ENCODE data around the gene BCKDK. TPM values are rescaled to one million over a fixed set of nuclear protein-coding genes. Genes with fewer than 3 reads are reported as not detected.
A peak's percentile ranks its signal among the peaks of the same experiment; 100 is the strongest.

Gene BCKDK
- total and polyA plus RNA-seq, 2 of the 13 experiments (the other 11 are each of a cell fraction or from before 2014, with no cell fraction given) = 24.9 to 42.6 TPM

DNA sequence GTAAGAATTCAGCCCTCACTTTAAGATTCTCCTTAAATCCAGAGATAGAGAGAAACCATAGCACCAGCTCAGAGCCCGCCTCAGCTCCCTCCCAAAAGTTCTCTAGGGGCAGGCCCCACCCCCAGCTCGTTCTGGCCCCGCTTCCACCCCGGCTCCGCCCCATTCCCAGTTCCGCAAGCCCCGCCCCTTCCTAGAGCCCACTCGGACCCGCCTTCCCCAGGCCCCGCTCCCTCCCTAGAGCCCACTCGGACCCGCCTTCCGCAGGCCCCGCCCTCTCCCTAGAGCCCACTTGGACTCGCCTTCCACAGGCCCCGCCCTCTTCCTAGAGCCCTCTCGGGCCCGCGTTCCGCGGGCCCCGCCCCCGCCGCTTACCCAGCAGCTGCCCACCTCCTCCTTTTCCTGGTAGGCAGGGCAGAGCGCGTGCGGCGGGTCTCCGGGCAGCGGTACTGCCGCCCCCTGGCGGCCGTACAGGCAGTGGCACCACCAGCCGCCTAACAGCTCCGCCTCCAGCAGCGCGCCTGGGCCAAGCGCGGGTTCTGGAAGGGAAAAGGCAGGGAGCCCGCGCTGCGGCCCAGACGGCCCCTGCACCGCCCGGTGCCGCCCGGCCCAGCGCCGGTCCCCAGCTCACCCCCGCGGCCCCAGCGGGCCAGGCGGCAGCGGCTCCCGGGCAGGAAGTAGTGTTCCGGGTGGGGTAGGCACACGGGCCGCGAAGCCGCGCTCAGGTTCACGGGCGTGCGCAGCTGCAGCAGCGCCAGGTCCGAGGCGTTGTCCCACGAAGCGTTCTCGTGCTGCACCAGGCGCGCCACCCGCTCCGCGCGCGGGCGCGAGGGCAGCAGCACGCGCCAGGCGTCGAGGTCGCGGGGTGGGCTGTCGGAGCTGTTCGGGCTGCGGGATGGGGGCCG lies 34.2 kb downstream of the BCKDK start (continued):
- TF ChIP-seq ZNF136 (CRISPR knock-in tag; IDR thresholded peaks at IDR 0.05; ENCODE audit: low read depth) (peak; percentile 90; the same call in 1 of the 2 replicates), PITX1 (CRISPR knock-in tag; IDR thresholded peaks at IDR 0.05) (peak; percentile 82), ZNF879 (CRISPR knock-in tag; IDR thresholded peaks at IDR 0.05) (no peak), IRF2 (CRISPR knock-in tag; IDR thresholded peaks at IDR 0.05) (peak; percentile 92), ZNF354B (CRISPR knock-in tag; IDR thresholded peaks at IDR 0.05) (no peak), ZMYM4 (CRISPR knock-in tag; IDR thresholded peaks at IDR 0.05) (0 out of 2 replicates have a peak, but pooled peaks have one; percentile 72), ZNF333 (CRISPR knock-in tag; IDR thresholded peaks at IDR 0.05; ENCODE audit: borderline replicate concordance) (no peak), HDAC2 (CRISPR knock-in tag; IDR thresholded peaks at IDR 0.05) (peak; percentile 78), ZNF235 (CRISPR knock-in tag; IDR thresholded peaks at IDR 0.05; ENCODE audit: borderline replicate concordance) (peak; percentile 74; the same call in 1 of the 2 replicates), PAWR (CRISPR knock-in tag; IDR thresholded peaks at IDR 0.05; ENCODE audit: borderline replicate concordance) (no peak), WIZ (CRISPR knock-in tag; IDR thresholded peaks at IDR 0.05) (no peak), ZSCAN31 (CRISPR knock-in tag; IDR thresholded peaks at IDR 0.05; ENCODE audit: low read depth) (peak; percentile 98), IKZF4 (CRISPR knock-in tag; IDR thresholded peaks at IDR 0.05; ENCODE audit: borderline replicate concordance, low read depth, not compliant biosample characterization) (peak; percentile 82)
- TF ChIP-seq, protein P1, sequence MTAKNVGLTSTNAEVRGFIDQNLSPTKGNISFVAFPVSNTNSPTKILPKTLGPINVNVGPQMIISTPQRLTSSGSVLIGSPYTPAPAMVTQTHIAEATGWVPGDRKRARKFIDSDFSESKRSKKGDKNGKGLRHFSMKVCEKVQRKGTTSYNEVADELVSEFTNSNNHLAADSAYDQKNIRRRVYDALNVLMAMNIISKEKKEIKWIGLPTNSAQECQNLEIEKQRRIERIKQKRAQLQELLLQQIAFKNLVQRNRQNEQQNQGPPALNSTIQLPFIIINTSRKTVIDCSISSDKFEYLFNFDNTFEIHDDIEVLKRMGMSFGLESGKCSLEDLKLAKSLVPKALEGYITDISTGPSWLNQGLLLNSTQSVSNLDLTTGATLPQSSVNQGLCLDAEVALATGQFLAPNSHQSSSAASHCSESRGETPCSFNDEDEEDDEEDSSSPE (CRISPR knock-in tag; IDR thresholded peaks at IDR 0.05) = peak; percentile 88
- TF ChIP-seq, protein P2, sequence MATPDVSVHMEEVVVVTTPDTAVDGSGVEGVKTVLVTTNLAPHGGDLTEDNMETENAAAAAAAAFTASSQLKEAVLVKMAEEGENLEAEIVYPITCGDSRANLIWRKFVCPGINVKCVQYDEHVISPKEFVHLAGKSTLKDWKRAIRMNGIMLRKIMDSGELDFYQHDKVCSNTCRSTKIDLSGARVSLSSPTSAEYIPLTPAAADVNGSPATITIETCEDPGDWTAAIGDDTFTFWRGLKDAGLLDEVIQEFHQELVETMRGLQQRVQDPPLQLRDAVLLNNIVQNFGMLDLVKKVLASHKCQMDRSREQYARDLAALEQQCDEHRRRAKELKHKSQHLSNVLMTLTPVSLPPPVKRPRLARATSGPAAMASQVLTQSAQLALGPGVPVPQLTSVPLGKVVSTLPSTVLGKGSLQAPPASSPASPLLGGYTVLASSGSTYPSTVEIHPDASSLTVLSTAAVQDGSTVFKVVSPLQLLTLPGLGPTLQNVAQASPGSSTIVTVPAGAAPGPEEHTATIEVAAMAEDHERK (CRISPR knock-in tag; IDR thresholded peaks at IDR 0.05; ENCODE audit: low read depth) = 0 out of 2 replicates have a peak, but pooled peaks have one; percentile 40
- TF ChIP-seq, protein P3, sequence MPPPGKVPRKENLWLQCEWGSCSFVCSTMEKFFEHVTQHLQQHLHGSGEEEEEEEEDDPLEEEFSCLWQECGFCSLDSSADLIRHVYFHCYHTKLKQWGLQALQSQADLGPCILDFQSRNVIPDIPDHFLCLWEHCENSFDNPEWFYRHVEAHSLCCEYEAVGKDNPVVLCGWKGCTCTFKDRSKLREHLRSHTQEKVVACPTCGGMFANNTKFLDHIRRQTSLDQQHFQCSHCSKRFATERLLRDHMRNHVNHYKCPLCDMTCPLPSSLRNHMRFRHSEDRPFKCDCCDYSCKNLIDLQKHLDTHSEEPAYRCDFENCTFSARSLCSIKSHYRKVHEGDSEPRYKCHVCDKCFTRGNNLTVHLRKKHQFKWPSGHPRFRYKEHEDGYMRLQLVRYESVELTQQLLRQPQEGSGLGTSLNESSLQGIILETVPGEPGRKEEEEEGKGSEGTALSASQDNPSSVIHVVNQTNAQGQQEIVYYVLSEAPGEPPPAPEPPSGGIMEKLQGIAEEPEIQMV (CRISPR knock-in tag; IDR thresholded peaks at IDR 0.05; ENCODE audit: low read depth) = 0 out of 2 replicates have a peak, but pooled peaks have one; percentile 13
- TF ChIP-seq, protein P4, sequence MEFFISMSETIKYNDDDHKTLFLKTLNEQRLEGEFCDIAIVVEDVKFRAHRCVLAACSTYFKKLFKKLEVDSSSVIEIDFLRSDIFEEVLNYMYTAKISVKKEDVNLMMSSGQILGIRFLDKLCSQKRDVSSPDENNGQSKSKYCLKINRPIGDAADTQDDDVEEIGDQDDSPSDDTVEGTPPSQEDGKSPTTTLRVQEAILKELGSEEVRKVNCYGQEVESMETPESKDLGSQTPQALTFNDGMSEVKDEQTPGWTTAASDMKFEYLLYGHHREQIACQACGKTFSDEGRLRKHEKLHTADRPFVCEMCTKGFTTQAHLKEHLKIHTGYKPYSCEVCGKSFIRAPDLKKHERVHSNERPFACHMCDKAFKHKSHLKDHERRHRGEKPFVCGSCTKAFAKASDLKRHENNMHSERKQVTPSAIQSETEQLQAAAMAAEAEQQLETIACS (CRISPR knock-in tag; IDR thresholded peaks at IDR 0.05) = peak; percentile 62
- TF ChIP-seq, protein P5, sequence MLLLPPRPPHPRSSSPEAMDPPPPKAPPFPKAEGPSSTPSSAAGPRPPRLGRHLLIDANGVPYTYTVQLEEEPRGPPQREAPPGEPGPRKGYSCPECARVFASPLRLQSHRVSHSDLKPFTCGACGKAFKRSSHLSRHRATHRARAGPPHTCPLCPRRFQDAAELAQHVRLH (CRISPR knock-in tag; IDR thresholded peaks at IDR 0.05; ENCODE audit: borderline replicate concordance, low read depth) = peak; percentile 90; the same call in 1 of the 2 replicates
- TF ChIP-seq, protein P6, sequence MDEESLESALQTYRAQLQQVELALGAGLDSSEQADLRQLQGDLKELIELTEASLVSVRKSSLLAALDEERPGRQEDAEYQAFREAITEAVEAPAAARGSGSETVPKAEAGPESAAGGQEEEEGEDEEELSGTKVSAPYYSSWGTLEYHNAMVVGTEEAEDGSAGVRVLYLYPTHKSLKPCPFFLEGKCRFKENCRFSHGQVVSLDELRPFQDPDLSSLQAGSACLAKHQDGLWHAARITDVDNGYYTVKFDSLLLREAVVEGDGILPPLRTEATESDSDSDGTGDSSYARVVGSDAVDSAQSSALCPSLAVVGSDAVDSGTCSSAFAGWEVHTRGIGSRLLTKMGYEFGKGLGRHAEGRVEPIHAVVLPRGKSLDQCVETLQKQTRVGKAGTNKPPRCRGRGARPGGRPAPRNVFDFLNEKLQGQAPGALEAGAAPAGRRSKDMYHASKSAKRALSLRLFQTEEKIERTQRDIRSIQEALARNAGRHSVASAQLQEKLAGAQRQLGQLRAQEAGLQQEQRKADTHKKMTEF (CRISPR knock-in tag; IDR thresholded peaks at IDR 0.05) = peak; percentile 89
- TF ChIP-seq, protein P7, sequence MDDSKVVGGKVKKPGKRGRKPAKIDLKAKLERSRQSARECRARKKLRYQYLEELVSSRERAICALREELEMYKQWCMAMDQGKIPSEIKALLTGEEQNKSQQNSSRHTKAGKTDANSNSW (CRISPR knock-in tag; IDR thresholded peaks at IDR 0.05; ENCODE audit: borderline replicate concordance) = peak; percentile 26; the same call in 1 of the 2 replicates
